WTC11 (cell line): ENCODE results near the gene SAP30BP.

ENCODE experiments used
- CTCF ChIP-seq: fragments of 200-600 bp; IDR thresholded peaks from 2 replicates; pipeline ENCODE4 v1.8.0; 2022; ENCODE audit warnings: antibody characterized with exemption
- MAX ChIP-seq: sonication (generic); formaldehyde crosslinking; IDR thresholded peaks from 2 replicates; pipeline ENCODE4 v1.8.0; 2022; ENCODE audit warnings: mild to moderate bottlenecking, missing genetic modification reagents
- NFYB ChIP-seq: sonication (generic); formaldehyde crosslinking; conservative IDR thresholded peaks from 2 replicates; pipeline ENCODE4 v1.8.0; 2022; ENCODE audit warnings: low read depth, missing genetic modification reagents
- NR1H2 ChIP-seq: sonication (generic); formaldehyde crosslinking; IDR thresholded peaks from 2 replicates; pipeline ENCODE4 v1.9.0; 2021; ENCODE audit warnings: mild to moderate bottlenecking, moderate library complexity, missing genetic modification reagents
- NR3C1 ChIP-seq: sonication (generic); formaldehyde crosslinking; conservative IDR thresholded peaks from 2 replicates; pipeline ENCODE4 v1.8.1; 2023; ENCODE audit warnings: low read depth, mild to moderate bottlenecking, missing genetic modification reagents
- RELA ChIP-seq: sonication (generic); formaldehyde crosslinking; IDR thresholded peaks from 2 replicates; pipeline ENCODE4 v1.8.1; 2022; ENCODE audit warnings: missing genetic modification reagents, mild to moderate bottlenecking, borderline replicate concordance
- SP1 ChIP-seq: sonication (generic); formaldehyde crosslinking; conservative IDR thresholded peaks from 2 replicates; pipeline ENCODE4 v1.8.1; 2022; ENCODE audit warnings: missing genetic modification reagents
- TEAD1 ChIP-seq: sonication (generic); formaldehyde crosslinking; IDR thresholded peaks from 2 replicates; pipeline ENCODE4 v1.8.0; 2022; ENCODE audit warnings: mild to moderate bottlenecking, missing genetic modification reagents
- ZNF416 ChIP-seq: fragments of 250-450 bp; sonication (Bioruptor Pico); IDR thresholded peaks from 2 replicates; pipeline ENCODE4 v1.9.0; 2021; ENCODE audit warnings: mild to moderate bottlenecking, inconsistent platforms
- ZNF512 ChIP-seq: sonication (generic); formaldehyde crosslinking; IDR thresholded peaks from 2 replicates; pipeline ENCODE4 v1.8.1; 2022; ENCODE audit warnings: missing genetic modification reagents, borderline replicate concordance
- TF ChIP-seq, protein P1 (sequence below): sonication (generic); formaldehyde crosslinking; IDR thresholded peaks from 2 replicates; pipeline ENCODE4 v1.8.1; 2023; ENCODE audit warnings: mild to moderate bottlenecking, moderate library complexity, missing genetic modification reagents
- TF ChIP-seq, protein P2 (sequence below): sonication (generic); formaldehyde crosslinking; IDR thresholded peaks from 2 replicates; pipeline ENCODE4 v1.8.1; 2022; ENCODE audit warnings: mild to moderate bottlenecking, missing genetic modification reagents, moderate library complexity, borderline replicate concordance
- TF ChIP-seq, protein P3 (sequence below): fragments of 250-450 bp; sonication (Bioruptor Pico); IDR thresholded peaks from 2 replicates; pipeline ENCODE4 v1.9.0; 2021; ENCODE audit warnings: moderate library complexity, mild to moderate bottlenecking, inconsistent platforms, borderline replicate concordance
- TF ChIP-seq, protein P4 (sequence below): sonication (generic); formaldehyde crosslinking; conservative IDR thresholded peaks from 2 replicates; pipeline ENCODE4 v1.8.1; 2022; ENCODE audit warnings: mild to moderate bottlenecking, missing genetic modification reagents

- TF ChIP-seq, protein P1, sequence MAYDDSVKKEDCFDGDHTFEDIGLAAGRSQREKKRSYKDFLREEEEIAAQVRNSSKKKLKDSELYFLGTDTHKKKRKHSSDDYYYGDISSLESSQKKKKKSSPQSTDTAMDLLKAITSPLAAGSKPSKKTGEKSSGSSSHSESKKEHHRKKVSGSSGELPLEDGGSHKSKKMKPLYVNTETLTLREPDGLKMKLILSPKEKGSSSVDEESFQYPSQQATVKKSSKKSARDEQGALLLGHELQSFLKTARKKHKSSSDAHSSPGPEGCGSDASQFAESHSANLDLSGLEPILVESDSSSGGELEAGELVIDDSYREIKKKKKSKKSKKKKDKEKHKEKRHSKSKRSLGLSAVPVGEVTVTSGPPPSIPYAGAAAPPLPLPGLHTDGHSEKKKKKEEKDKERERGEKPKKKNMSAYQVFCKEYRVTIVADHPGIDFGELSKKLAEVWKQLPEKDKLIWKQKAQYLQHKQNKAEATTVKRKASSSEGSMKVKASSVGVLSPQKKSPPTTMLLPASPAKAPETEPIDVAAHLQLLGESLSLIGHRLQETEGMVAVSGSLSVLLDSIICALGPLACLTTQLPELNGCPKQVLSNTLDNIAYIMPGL (CRISPR knock-in tag), result no peak
- TF ChIP-seq, protein P2, sequence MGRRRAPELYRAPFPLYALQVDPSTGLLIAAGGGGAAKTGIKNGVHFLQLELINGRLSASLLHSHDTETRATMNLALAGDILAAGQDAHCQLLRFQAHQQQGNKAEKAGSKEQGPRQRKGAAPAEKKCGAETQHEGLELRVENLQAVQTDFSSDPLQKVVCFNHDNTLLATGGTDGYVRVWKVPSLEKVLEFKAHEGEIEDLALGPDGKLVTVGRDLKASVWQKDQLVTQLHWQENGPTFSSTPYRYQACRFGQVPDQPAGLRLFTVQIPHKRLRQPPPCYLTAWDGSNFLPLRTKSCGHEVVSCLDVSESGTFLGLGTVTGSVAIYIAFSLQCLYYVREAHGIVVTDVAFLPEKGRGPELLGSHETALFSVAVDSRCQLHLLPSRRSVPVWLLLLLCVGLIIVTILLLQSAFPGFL (CRISPR knock-in tag), result no peak
- TF ChIP-seq SP1 (CRISPR knock-in tag) (no peak), TEAD1 (CRISPR knock-in tag) (no peak), CTCF (no peak), ZNF512 (no peak), NR3C1 (no peak), RELA (CRISPR knock-in tag) (no peak), NR1H2 (CRISPR knock-in tag) (no peak), ZNF416 (no peak), NFYB (no peak), MAX (no peak)
- TF ChIP-seq, protein P3, sequence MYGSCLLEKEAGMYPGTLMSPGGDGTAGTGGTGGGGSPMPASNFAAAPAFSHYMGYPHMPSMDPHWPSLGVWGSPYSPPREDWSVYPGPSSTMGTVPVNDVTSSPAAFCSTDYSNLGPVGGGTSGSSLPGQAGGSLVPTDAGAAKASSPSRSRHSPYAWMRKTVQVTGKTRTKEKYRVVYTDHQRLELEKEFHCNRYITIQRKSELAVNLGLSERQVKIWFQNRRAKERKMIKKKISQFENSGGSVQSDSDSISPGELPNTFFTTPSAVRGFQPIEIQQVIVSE (CRISPR knock-in tag), result no peak
- TF ChIP-seq, protein P4, sequence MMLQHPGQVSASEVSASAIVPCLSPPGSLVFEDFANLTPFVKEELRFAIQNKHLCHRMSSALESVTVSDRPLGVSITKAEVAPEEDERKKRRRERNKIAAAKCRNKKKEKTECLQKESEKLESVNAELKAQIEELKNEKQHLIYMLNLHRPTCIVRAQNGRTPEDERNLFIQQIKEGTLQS (CRISPR knock-in tag), result no peak
These were observed 687 bp downstream of the SAP30BP start for GRCh38 chr17:75667825-75668224.
